Lung (tissue), 12 donors: Measurements from ENCODE around the gene ANKRD6. TPM values are rescaled to one million over a fixed set of nuclear protein-coding genes. Genes with fewer than 3 reads are reported as not detected.

Experiments
- ATAC-seq: fragments of 200-7000 bp; cut with Tn5 transposase; one replicate; pipeline ENCODE4 v1.9.1; 2020; ENCODE audit warnings: moderate number of reproducible peaks; ENCODE audit not compliant: insufficient read depth, low FRiP score
- DNase-seq, 3 donors: peaks; one replicate each; pipeline ENCODE4 v3.0.0-alpha.2; 2013 to 2017
- H3K27ac ChIP-seq, 2 donors: one replicate each; pipeline ENCODE4 v1.5.1; 2013; ENCODE audit warnings: mild to moderate bottlenecking in 2 of 2, moderate library complexity in 2 of 2, control low read depth in 1 of 2, inconsistent platforms in 1 of 2, low read depth in 1 of 2, low read length in 1 of 2
- H3K27me3 ChIP-seq, 3 donors: one replicate each; pipeline ENCODE4 v1.5.1; 2013; ENCODE audit warnings: low read length in 2 of 3; ENCODE audit not compliant: control insufficient read depth in 3 of 3, insufficient read depth in 3 of 3
- H3K36me3 ChIP-seq, 4 donors: one replicate each; pipeline ENCODE4 v1.5.1; 2013; ENCODE audit warnings: low read length in 4 of 4, mild to moderate bottlenecking in 1 of 4, moderate library complexity in 1 of 4; ENCODE audit not compliant: control insufficient read depth in 4 of 4, insufficient read depth in 4 of 4
- H3K4me1 ChIP-seq, 5 donors: one replicate each; pipeline ENCODE4 v1.5.1; 2013; ENCODE audit warnings: low read length in 5 of 5, mild to moderate bottlenecking in 2 of 5, moderate library complexity in 1 of 5; ENCODE audit not compliant: control insufficient read depth in 5 of 5, insufficient read depth in 5 of 5
- H3K4me3 ChIP-seq: one replicate; pipeline ENCODE4 v1.5.1; 2013; ENCODE audit warnings: mild to moderate bottlenecking, control low read depth, moderate library complexity
- H3K9ac ChIP-seq, 2 donors: one replicate each; pipeline ENCODE4 v1.5.1; 2013; ENCODE audit warnings: low read length in 2 of 2, control low read depth in 1 of 2; ENCODE audit not compliant: insufficient read depth in 1 of 2
- H3K9me3 ChIP-seq, 4 donors: one replicate each; pipeline ENCODE4 v1.5.1; 2013; ENCODE audit warnings: low read length in 3 of 4, mild to moderate bottlenecking in 1 of 4, moderate library complexity in 1 of 4; ENCODE audit not compliant: control insufficient read depth in 4 of 4, insufficient read depth in 3 of 4
- CTCF ChIP-seq: IDR thresholded peaks from 2 replicates; pipeline ENCODE4 v1.5.1; 2012; ENCODE audit warnings: mild to moderate bottlenecking; ENCODE audit errors: control extremely low read depth, extremely low read depth
- WGBS, 2 donors: extraction: QIAGEN DNeasy Blood & Tissue Kit; methylation state at CpG; one replicate each; pipeline ENCODE4 v1.1.7; 2013; 5-methylcytosine and 5-hydroxymethylcytosine counted together
- polyA plus RNA-seq, 2 donors: library from polyadenylated mRNA; stranded (reverse); fragments of 200-250 nt; gene quantifications; one replicate each; pipeline ENCODE4 v1.2.1, GENCODE V29; 2013
- total RNA-seq, 2 donors: library from RNA; depleted of rRNA in 1 of 2; stranded (reverse); fragments of >200 nt in 1 of 2; gene quantifications; one replicate each; pipeline ENCODE4 v1.2.1, GENCODE V29; 2014 to 2021
- donor health status: control.
- donor health status: control.
- donor health status: Bipolar disorder and iron deficiency.
- donor health status: healthy.
- donor health status: DM: yes; HTN: yes; CAD: no.

ANKRD6 gene
- total and polyA plus RNA-seq, 4 donors, result 4.4 to 29.4 (median 16.0) TPM

- no peak overlapping the region for H3K9ac ChIP-seq
- H3K4me3 ChIP-seq, result no peak overlapping the region
- H3K4me1 ChIP-seq, result no peaks in the 10 kb centered on the region
- no peaks in the 10 kb centered on the region for H3K27me3 ChIP-seq
- DNase-seq (no peak), ATAC-seq (no peak)
- TF ChIP-seq CTCF, result no peak
- H3K27ac ChIP-seq, result no peak overlapping the region
- peaks cover 0 to 3% (median 0%) of the 10 kb centered on the region in 4 donors for H3K36me3 ChIP-seq
- no peaks in the 10 kb centered on the region for H3K9me3 ChIP-seq
Observed at GRCh38 chr6:89611666-89612065, 178.7 kb downstream of the ANKRD6 start.

DNA sequence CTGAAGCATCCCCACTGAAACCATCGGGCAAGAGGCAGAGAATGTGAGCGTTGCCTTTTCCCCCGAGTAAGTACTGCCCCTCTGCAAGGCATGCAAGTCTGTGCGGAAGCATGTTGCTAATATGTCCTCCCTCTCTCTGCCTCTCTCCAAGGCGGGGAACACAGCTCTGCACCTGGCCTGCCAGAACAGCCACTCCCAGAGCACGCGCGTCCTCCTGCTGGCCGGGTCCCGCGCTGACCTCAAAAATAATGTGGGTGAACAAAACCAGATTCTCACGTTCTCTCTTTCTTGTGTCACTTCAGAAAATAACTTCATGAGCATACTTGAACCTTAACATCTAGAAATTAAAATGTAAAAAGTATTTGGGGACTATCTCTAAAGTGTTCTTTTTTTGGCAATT, 179.2 kb downstream of the ANKRD6 start:
- Histone ChIP-seq H3K4me1 (no peaks in the 10 kb centered on the region), H3K27me3 (no peaks in the 10 kb centered on the region), H3K4me3 (no peak overlapping the region), H3K27ac (no peak overlapping the region), H3K36me3 (peaks cover 0 to 5% (median 0%) of the 10 kb centered on the region in 4 donors), H3K9ac (no peak overlapping the region), H3K9me3 (no peaks in the 10 kb centered on the region)
- ATAC-seq, result no peak
- no peak for TF ChIP-seq CTCF
- WGBS, 2 donors, result 91 to 92% methylated on average over 12 of the region's 12 CpGs
- DNase-seq, result no peak

DNA sequence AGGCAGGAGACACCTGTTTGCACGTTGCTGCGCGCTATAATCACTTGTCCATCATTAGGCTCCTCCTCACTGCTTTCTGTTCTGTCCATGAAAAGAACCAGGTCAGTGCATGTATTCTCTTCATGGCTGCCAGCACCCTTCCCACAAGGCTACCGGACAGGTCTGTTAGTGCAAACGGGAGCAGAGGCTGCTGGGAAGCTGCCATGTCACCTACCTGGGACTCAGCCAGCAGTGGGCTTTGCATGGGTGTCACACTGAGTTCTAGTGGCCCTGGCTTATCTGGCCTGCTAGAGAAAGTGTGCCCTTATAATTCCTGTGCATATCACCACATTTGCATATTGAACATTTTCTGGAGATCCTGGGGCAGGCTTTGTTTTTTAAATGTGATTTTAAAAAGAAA, 180.8 kb downstream of the ANKRD6 start:
- DNase-seq (no peak), ATAC-seq (no peak)
- 92 to 93% methylated on average over 5 of the region's 5 CpGs for WGBS, 2 donors

More for the DNA sequence above, 180.8 kb downstream of the ANKRD6 start:
- Histone ChIP-seq H3K27me3 (no peaks in the 10 kb centered on the region), H3K4me3 (no peak overlapping the region), H3K4me1 (no peaks in the 10 kb centered on the region), H3K9ac (no peak overlapping the region), H3K36me3 (peaks cover 0 to 5% (median 0%) of the 10 kb centered on the region in 4 donors), H3K9me3 (no peaks in the 10 kb centered on the region), H3K27ac (no peak overlapping the region)
- TF ChIP-seq CTCF, result no peak
